Keratinocyte (primary cell): ENCODE data around the gene SLC66A2. TPM values are rescaled to one million over a fixed set of nuclear protein-coding genes. Genes with fewer than 3 reads are reported as not detected.

Source experiments
- DNase-seq: peaks from one replicate; pipeline ENCODE4 v3.0.0-alpha.2; 2011; ENCODE audit warnings: low read depth, missing footprints, low spot score
- FAIRE-seq: peaks from 2 replicates; lab custom pipeline; 2011; peaks lifted over from hg19 to GRCh38; lab: Jason Lieb, UNC
- H2AFZ ChIP-seq: 2 replicates; pipeline ENCODE4 v1.6.0; 2012; ENCODE audit warnings: low read length, control low read depth, inconsistent platforms; ENCODE audit not compliant: control insufficient read depth
- H3K27ac ChIP-seq: 2 replicates; pipeline ENCODE4 v1.5.1; 2011; ENCODE audit warnings: low read length; ENCODE audit not compliant: control insufficient read depth, insufficient read depth
- H3K27me3 ChIP-seq: 3 replicates; pipeline ENCODE4 v1.6.0; 2011; ENCODE audit warnings: low read length; ENCODE audit not compliant: control insufficient read depth, insufficient read depth; ENCODE audit errors: extremely low read depth
- H3K36me3 ChIP-seq, 2 experiments: 2 replicates in 1 of 2; 3 replicates in 1 of 2; pipeline ENCODE4 v1.5.1; 2011; ENCODE audit warnings: low read length in 2 of 2, mild to moderate bottlenecking in 1 of 2; ENCODE audit not compliant: control insufficient read depth in 2 of 2, insufficient read depth in 2 of 2; ENCODE audit errors: extremely low read depth in 1 of 2
- H3K4me1 ChIP-seq: 3 replicates; pipeline ENCODE4 v1.5.1; 2011; ENCODE audit warnings: low read length; ENCODE audit not compliant: control insufficient read depth, insufficient read depth; ENCODE audit errors: extremely low read depth
- H3K4me2 ChIP-seq: 3 replicates; pipeline ENCODE4 v1.6.0; 2011; ENCODE audit warnings: low read depth, low read length; ENCODE audit not compliant: control insufficient read depth, insufficient read depth; ENCODE audit errors: extremely low read depth
- H3K4me3 ChIP-seq, 3 experiments: fragments of 200-600 bp in 1 of 3; sonication (generic) in 1 of 3; 2 replicates in 2 of 3; 3 replicates in 1 of 3; pipeline ENCODE4 v1.5.1; 2011 to 2016; ENCODE audit warnings: low read length in 3 of 3, mild to moderate bottlenecking in 3 of 3, control low read depth in 2 of 3, inconsistent platforms in 1 of 3, low read depth in 1 of 3, mixed read lengths in 1 of 3, mixed run types in 1 of 3, moderate library complexity in 1 of 3; ENCODE audit not compliant: control insufficient read depth in 2 of 3, insufficient read depth in 2 of 3; ENCODE audit errors: extremely low read depth in 1 of 3
- H3K79me2 ChIP-seq: 2 replicates; pipeline ENCODE4 v1.6.0; 2012; ENCODE audit warnings: low read length; ENCODE audit not compliant: control insufficient read depth, insufficient read depth
- H3K9ac ChIP-seq: 3 replicates; pipeline ENCODE4 v1.6.0; 2011; ENCODE audit warnings: low read length; ENCODE audit not compliant: control insufficient read depth, insufficient read depth; ENCODE audit errors: extremely low read depth
- H3K9me1 ChIP-seq: 3 replicates; pipeline ENCODE4 v1.6.0; 2011; ENCODE audit warnings: low read length; ENCODE audit not compliant: control insufficient read depth, insufficient read depth; ENCODE audit errors: extremely low read depth
- H3K9me3 ChIP-seq: 2 replicates; pipeline ENCODE4 v1.5.1; 2012; ENCODE audit warnings: low read depth, low read length; ENCODE audit not compliant: control insufficient read depth
- H4K20me1 ChIP-seq: 3 replicates; pipeline ENCODE4 v1.6.0; 2011; ENCODE audit warnings: low read length; ENCODE audit not compliant: control insufficient read depth, insufficient read depth; ENCODE audit errors: extremely low read depth
- CTCF ChIP-seq, 3 experiments: IDR thresholded peaks in 1 of 3; conservative IDR thresholded peaks in 1 of 3; optimal IDR thresholded peaks in 1 of 3; 2 replicates in 2 of 3; 3 replicates in 1 of 3; pipeline versions ENCODE3 to v1.5.1; 2011; ENCODE audit warnings: low read length in 3 of 3, mild to moderate bottlenecking in 3 of 3, moderate library complexity in 2 of 3, control low read depth in 1 of 3, inconsistent platforms in 1 of 3; ENCODE audit not compliant: insufficient read depth in 2 of 3; ENCODE audit errors: extremely low read depth in 1 of 3
- EZH2 ChIP-seq: IDR thresholded peaks from one replicate; pipeline ENCODE4 v1.6.1; 2012; ENCODE audit warnings: inconsistent platforms, mild to moderate bottlenecking, low read length, moderate library complexity
- dilution Hi-C: fragments of 300-500 bp; cut with MboI; formaldehyde crosslinking; loops from one replicate; pipeline ENCODE4 v1.7.0; 2020; ENCODE audit warnings: low sequenced_read_pairs; ENCODE audit not compliant: extremely low pct_ligation_motif_present
- polyA plus RNA-seq, 5 experiments: library from polyadenylated mRNA; depleted of rRNA in 3 of 5; stranded (reverse) in 3 of 5; stranded (forward) in 1 of 5; unstranded in 1 of 5; fragments of >200 nt; gene quantifications; 1 replicate in 1 of 5; 2 replicates in 3 of 5; 3 replicates in 1 of 5; pipeline versions ENCODE4 v1.2.1 to v1.2.3, GENCODE V29; 2011 to 2012; ENCODE audit warnings: missing spikeins in 2 of 5, low read depth in 1 of 5, low replicate concordance in 1 of 5

The SLC66A2 gene
- polyA plus RNA-seq, 1 donor (not counting 4 experiments of a cell fraction or from before 2014, with no cell fraction given), result 16.3 TPM

- Histone ChIP-seq H3K4me2 (no peak overlapping the region), H2AFZ (no peak overlapping the region), H3K4me3 (no peak overlapping the region), H3K9ac (no peak overlapping the region), H3K79me2 (no peaks in the 10 kb centered on the region), H3K4me1 (peaks cover 8% of the 10 kb centered on the region), H3K27ac (no peak overlapping the region), H3K36me3 (no peaks in the 10 kb centered on the region), H4K20me1 (no peaks in the 10 kb centered on the region), H3K27me3 (peaks cover 27% of the 10 kb centered on the region), H3K9me3 (no peaks in the 10 kb centered on the region), H3K9me1 (no peaks in the 10 kb centered on the region)
- TF ChIP-seq EZH2, result no peak
- TF ChIP-seq CTCF (optimal IDR thresholded peaks at IDR 0.05 in 1 of 3, IDR thresholded peaks at IDR 0.05 in 1 of 3, conservative IDR thresholded peaks at IDR 0.05 in 1 of 3; ENCODE audit: extremely low read depth in 1 of 3, insufficient read depth in 2 of 3, low read length in 3 of 3), result no peak
- DNase-seq (no peak), FAIRE-seq (no peak)
- dilution Hi-C loops, result no loop called here
Observed at GRCh38 chr18:79877163-79878091, 74.0 kb downstream of the SLC66A2 start.

GRCh38 chr18:79876497-79876896 is 75.0 kb downstream of the SLC66A2 start:
- FAIRE-seq (no peak), DNase-seq (peak; percentile 17)
- no peaks in the 10 kb centered on the region for H3K36me3 ChIP-seq
- peaks cover 8% of the 10 kb centered on the region for H3K4me1 ChIP-seq
- peak overlapping the region; percentile 22 for H3K4me2 ChIP-seq
- TF ChIP-seq CTCF (optimal IDR thresholded peaks at IDR 0.05 in 1 of 3, IDR thresholded peaks at IDR 0.05 in 1 of 3, conservative IDR thresholded peaks at IDR 0.05 in 1 of 3; ENCODE audit: extremely low read depth in 1 of 3, insufficient read depth in 2 of 3, low read length in 3 of 3) (peak in 1 of 3 experiments; percentile 9), EZH2 (no peak)
- no peak overlapping the region for H3K4me3 ChIP-seq
- H4K20me1 ChIP-seq, result no peaks in the 10 kb centered on the region
- no peak overlapping the region for H3K9ac ChIP-seq
- no peak overlapping the region for H3K27ac ChIP-seq
- no peaks in the 10 kb centered on the region for H3K9me1 ChIP-seq
- no peak overlapping the region for H2AFZ ChIP-seq
- dilution Hi-C loops, result no loop called here
- H3K9me3 ChIP-seq, result no peaks in the 10 kb centered on the region
- peaks cover 27% of the 10 kb centered on the region for H3K27me3 ChIP-seq
- no peaks in the 10 kb centered on the region for H3K79me2 ChIP-seq
